Heart left ventricle (tissue), 13 donors: ENCODE data around the gene CHMP2B.

Experiments
- POLR2A ChIP-seq, 2 donors: fragments of 450-650 bp; IDR thresholded peaks; one replicate each; pipeline ENCODE4 v1.6.1; 2017; ENCODE audit warnings: antibody characterized with exemption in 2 of 2, mild to moderate bottlenecking in 2 of 2, moderate library complexity in 2 of 2
- TF ChIP-seq, protein P1 (sequence below), 12 donors: fragments of 200-600 bp; sonication (generic) in 4 of 12; IDR thresholded peaks; one replicate each; pipeline versions ENCODE4 v1.5.0 to v1.8.0; 2018 to 2022; ENCODE audit warnings: antibody characterized with exemption in 12 of 12, mild to moderate bottlenecking in 5 of 12
- donor health status: ischemic (EF 13 %, LVEDD 7.1; RV severe dilation, severe dysfunction).
- donor health status: DM: no; HTN: yes; CAD: no.
- donor health status: DM: no; HTN: no; CAD: no.
- donor health status: ischemic (EF 25% LVEDD 6.9; RV normal size, moderate dysfunction).
- donor health status: ischemic (EF 25% LVEDD 5.7; RV mildly dilated, moderate dysfunction).
- donor health status: ischemic (EF 35%, LVEDD 5.7; RV mildly dilated, moderate dysfunction).
- donor health status: nonischemic (EF 11% LVEDD 7.7; RV severe dilation, severe dysfunction).
- donor health status: DM: yes; HTN: yes; CAD: no.
- donor health status: PGD.
- donor health status: ischemic (EF 29% LVEDD 5.4; RV normal size, mild dysfunction).
- donor health status: nonischemic (EF 23%, LVEDD 6.1; RV moderate dilation, normal function).

GRCh38 chr3:87267953-87268645 lies 41.0 kb downstream of the CHMP2B start:
- TF ChIP-seq, protein P1, sequence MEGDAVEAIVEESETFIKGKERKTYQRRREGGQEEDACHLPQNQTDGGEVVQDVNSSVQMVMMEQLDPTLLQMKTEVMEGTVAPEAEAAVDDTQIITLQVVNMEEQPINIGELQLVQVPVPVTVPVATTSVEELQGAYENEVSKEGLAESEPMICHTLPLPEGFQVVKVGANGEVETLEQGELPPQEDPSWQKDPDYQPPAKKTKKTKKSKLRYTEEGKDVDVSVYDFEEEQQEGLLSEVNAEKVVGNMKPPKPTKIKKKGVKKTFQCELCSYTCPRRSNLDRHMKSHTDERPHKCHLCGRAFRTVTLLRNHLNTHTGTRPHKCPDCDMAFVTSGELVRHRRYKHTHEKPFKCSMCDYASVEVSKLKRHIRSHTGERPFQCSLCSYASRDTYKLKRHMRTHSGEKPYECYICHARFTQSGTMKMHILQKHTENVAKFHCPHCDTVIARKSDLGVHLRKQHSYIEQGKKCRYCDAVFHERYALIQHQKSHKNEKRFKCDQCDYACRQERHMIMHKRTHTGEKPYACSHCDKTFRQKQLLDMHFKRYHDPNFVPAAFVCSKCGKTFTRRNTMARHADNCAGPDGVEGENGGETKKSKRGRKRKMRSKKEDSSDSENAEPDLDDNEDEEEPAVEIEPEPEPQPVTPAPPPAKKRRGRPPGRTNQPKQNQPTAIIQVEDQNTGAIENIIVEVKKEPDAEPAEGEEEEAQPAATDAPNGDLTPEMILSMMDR (IDR thresholded peaks at IDR 0.05): no peak
- TF ChIP-seq POLR2A (IDR thresholded peaks at IDR 0.05): no peak
